Adrenal gland (tissue), 12 donors: ENCODE data around the gene LMBRD1. TPM values are rescaled to one million over a fixed set of nuclear protein-coding genes. Genes with fewer than 3 reads are reported as not detected.
A peak's percentile ranks its signal among the peaks of the same experiment; 100 is the strongest.
"Not testable (repeated sequence)": the region's sequence is repeated elsewhere in the genome, so short reads cannot be mapped to it uniquely, and the experiment has no call there.

Experiments used
- DNase-seq, 7 donors: peaks; one replicate each; pipeline ENCODE4 v3.0.0-alpha.2; 2019 to 2020
- H3K27ac ChIP-seq, 5 donors: fragments of 200-600 bp; sonication (generic) in 4 of 5; 1 replicate in 3 of 5; 2 replicates in 2 of 5; pipeline versions ENCODE4 v1.5.1 to v1.8.0; 2016 to 2020; ENCODE audit warnings: mild to moderate bottlenecking in 1 of 5
- H3K27me3 ChIP-seq: fragments of 200-600 bp; 2 replicates; pipeline ENCODE4 v1.8.0; 2021
- H3K36me3 ChIP-seq, 2 donors: fragments of 200-600 bp; replicated peaks in 1 of 2; 1 replicate in 1 of 2; 2 replicates in 1 of 2; pipeline versions ENCODE4 v1.5.1 to v1.8.0; 2018 to 2022
- H3K4me1 ChIP-seq, 2 donors: fragments of 200-600 bp; replicated peaks in 1 of 2; 1 replicate in 1 of 2; 2 replicates in 1 of 2; pipeline versions ENCODE4 v1.5.1 to v1.8.0; 2018 to 2021
- H3K4me3 ChIP-seq, 4 donors: fragments of 200-600 bp; sonication (generic) in 3 of 4; one replicate each; pipeline ENCODE4 v1.5.1; 2016 to 2018
- H3K9me3 ChIP-seq, 3 donors: fragments of 200-600 bp; sonication (generic) in 1 of 3; replicated peaks in 1 of 3; 1 replicate in 2 of 3; 2 replicates in 1 of 3; pipeline versions ENCODE4 v1.5.1 to v1.8.0; 2016 to 2021
- CTCF ChIP-seq, 6 experiments: fragments of 450-650 bp in 4 of 6; fragments of 200-600 bp in 2 of 6; sonication (generic) in 1 of 6; IDR thresholded peaks; 1 replicate in 5 of 6; 2 replicates in 1 of 6; pipeline versions ENCODE4 v1.5.1 to v1.8.0; 2016 to 2021; ENCODE audit warnings: antibody characterized with exemption in 6 of 6, mild to moderate bottlenecking in 2 of 6, moderate library complexity in 1 of 6
- POLR2A ChIP-seq, 2 donors: fragments of 450-650 bp; IDR thresholded peaks; one replicate each; pipeline ENCODE4 v1.6.1; 2017; ENCODE audit warnings: antibody characterized with exemption in 2 of 2, mild to moderate bottlenecking in 2 of 2, moderate library complexity in 1 of 2
- WGBS, 4 donors: extraction: QIAGEN DNeasy Blood & Tissue Kit in 2 of 4; methylation state at CpG; one replicate each; pipeline versions ENCODE4 v1.1.5 to v1.1.7; 2013 to 2017; 5-methylcytosine and 5-hydroxymethylcytosine counted together
- intact Hi-C, 2 donors: fragments of 100-400 bp; cut with DNase I; formaldehyde crosslinking; loops; one replicate each; pipeline versions ENCODE4 v1.14.1 to v1.15.0; 2022 to 2023
- polyA plus RNA-seq, 3 donors: library from polyadenylated mRNA; stranded (reverse); fragments of 200-250 nt in 2 of 3; fragments of 350-450 nt in 1 of 3; fragmentation: Illumina TruSeq in 1 of 3; extraction: RNeasy Lipid Tissue Mini Kit (QIAGEN cat#74804) in 1 of 3; gene quantifications; one replicate each; pipeline ENCODE4 v1.2.3, GENCODE V29; 2013 to 2014
- total RNA-seq, 9 donors: library from RNA; depleted of rRNA in 4 of 9; stranded (reverse); fragments of >200 nt in 4 of 9; fragments of 120-200 nt in 1 of 9; fragmentation: NEBNext Ultra II Directional in 1 of 9; extraction: Animal tissue kit (Norgen Biotek cat#: 25700) in 1 of 9; gene quantifications; one replicate each; pipeline versions ENCODE4 v1.1.0 to v1.2.4, GENCODE V29; 2013 to 2023
- donor health status: healthy with polysubstance abuse.
- donor health status: Bipolar disorder and iron deficiency.
- donor health status: DM: yes; HTN: yes; CAD: no.
- donor health status: DM: no; HTN: no; CAD: no.
- donor health status: DM: no; HTN: no; CAD: no.
- donor health status: DM: yes; HTN: yes; CAD: no.

LMBRD1 gene
- total and polyA plus RNA-seq, 12 donors, result 22.1 to 141 (median 103) TPM

- H3K27me3 ChIP-seq, result no peaks in the 10 kb centered on the region
- peak overlapping the region in 1 of 5 donors; percentile 18 for H3K27ac ChIP-seq
- TF ChIP-seq CTCF (IDR thresholded peaks at IDR 0.05), result no peak
- no peak for TF ChIP-seq POLR2A (IDR thresholded peaks at IDR 0.05)
- peak in 3 of 7 donors; percentile 19 to 45 (median 24) for DNase-seq
- H3K36me3 ChIP-seq, result no peaks in the 10 kb centered on the region
- peaks cover 21 to 40% of the 10 kb centered on the region in 2 donors for H3K4me1 ChIP-seq
- H3K9me3 ChIP-seq, result no peaks in the 10 kb centered on the region
- no peak overlapping the region for H3K4me3 ChIP-seq
- intact Hi-C loops, result no loop called here
These were observed 4.5 kb downstream of the LMBRD1 start for GRCh38 chr6:69792292-69792691.

- no peaks in the 10 kb centered on the region for H3K9me3 ChIP-seq
- WGBS, 4 donors, result 56 to 81% (median 64%) methylated on average over 2 of the region's 2 CpGs
- no peak for TF ChIP-seq CTCF (IDR thresholded peaks at IDR 0.05)
- no peak for TF ChIP-seq POLR2A (IDR thresholded peaks at IDR 0.05)
- no peak for DNase-seq
- intact Hi-C loops, result no loop called here
- H3K4me3 ChIP-seq, result no peak overlapping the region
- no peaks in the 10 kb centered on the region for H3K27me3 ChIP-seq
- H3K27ac ChIP-seq, result peak overlapping the region in 1 of 5 donors; percentile 25
- no peaks in the 10 kb centered on the region for H3K36me3 ChIP-seq
- H3K4me1 ChIP-seq, result peaks cover 21 to 43% of the 10 kb centered on the region in 2 donors
These were observed 5.7 kb downstream of the LMBRD1 start for GRCh38 chr6:69791065-69791471.

- no peaks in the 10 kb centered on the region for H3K36me3 ChIP-seq
- WGBS, 4 donors, result 68 to 79% (median 74%) methylated on average over 2 of the region's 2 CpGs
- no peak overlapping the region for H3K27ac ChIP-seq
- H3K9me3 ChIP-seq, result no peaks in the 10 kb centered on the region
- no peak for DNase-seq
- H3K4me3 ChIP-seq, result no peak overlapping the region
- intact Hi-C loops, result no loop called here
- no peaks in the 10 kb centered on the region for H3K27me3 ChIP-seq
- H3K4me1 ChIP-seq, result peaks cover 21 to 44% of the 10 kb centered on the region in 2 donors
- TF ChIP-seq POLR2A (IDR thresholded peaks at IDR 0.05) (no peak), CTCF (IDR thresholded peaks at IDR 0.05) (no peak)
These were observed 6.2 kb downstream of the LMBRD1 start for GRCh38 chr6:69790629-69791028.

GRCh38 chr6:69789578-69789977 is 7.2 kb downstream of the LMBRD1 start:
- DNase-seq, result no peak
- intact Hi-C loops, result no loop called here
- no peaks in the 10 kb centered on the region for H3K36me3 ChIP-seq
- 80 to 90% (median 87%) methylated on average over 1 of the region's 1 CpG for WGBS, 4 donors
- H3K27me3 ChIP-seq, result no peaks in the 10 kb centered on the region
- no peak for TF ChIP-seq CTCF (IDR thresholded peaks at IDR 0.05)
- no peak for TF ChIP-seq POLR2A (IDR thresholded peaks at IDR 0.05)
- H3K4me3 ChIP-seq, result no peak overlapping the region
- H3K9me3 ChIP-seq, result no peaks in the 10 kb centered on the region
- no peak overlapping the region for H3K27ac ChIP-seq
- H3K4me1 ChIP-seq, result peaks cover 16 to 44% of the 10 kb centered on the region in 2 donors

GRCh38 chr6:69787436-69787835 is 9.4 kb downstream of the LMBRD1 start:
- intact Hi-C loops, H3K27ac ChIP-seq, DNase-seq, H3K4me3 ChIP-seq, H3K9me3 ChIP-seq, H3K27me3 ChIP-seq, H3K36me3 ChIP-seq: not testable (repeated sequence)
- 79 to 91% (median 84%) methylated on average over 5 of the region's 5 CpGs for WGBS, 4 donors
- H3K4me1 ChIP-seq, result peaks cover 7 to 43% of the 10 kb centered on the region in 2 donors
